GM21825 (cell line): ENCODE measurements around the gene ALDH8A1.

ENCODE experiments used
- ATAC-seq: cut with Tn5 transposase; IDR thresholded peaks from one replicate; pipeline ENCODE4 v1.9.1; 2021; ENCODE audit warnings: mild to moderate bottlenecking, moderate library complexity; ENCODE audit not compliant: unreplicated experiment

ALDH8A1 gene

GRCh38 chr6:134949927-134950326, at the start of gene ALDH8A1:
ALDH8A1 (minus strand) TSS chr6:134950101; CDS start chr6:134950053, 48 bp downstream.
- ATAC-seq, result no peak

GRCh38 chr6:134999107-134999506, 49.2 kb upstream of the ALDH8A1 start:
- no peak for ATAC-seq

- ATAC-seq, result no peak
Observed at GRCh38 chr6:134997133-134997995, 47.5 kb upstream of the ALDH8A1 start.

- no peak for ATAC-seq
Observed at GRCh38 chr6:134995536-134995935, 45.6 kb upstream of the ALDH8A1 start.

GRCh38 chr6:134994431-134994830, 44.5 kb upstream of the ALDH8A1 start:
- no peak for ATAC-seq

GRCh38 chr6:134992155-134992554, 42.3 kb upstream of the ALDH8A1 start:
- ATAC-seq, result no peak

- no peak for ATAC-seq
Observed at GRCh38 chr6:134990262-134990661, 40.4 kb upstream of the ALDH8A1 start.

- no peak for ATAC-seq
Observed at GRCh38 chr6:134984821-134985220, 34.9 kb upstream of the ALDH8A1 start.

GRCh38 chr6:134983823-134984222, 33.9 kb upstream of the ALDH8A1 start:
- no peak for ATAC-seq

GRCh38 chr6:134982161-134982560, 32.3 kb upstream of the ALDH8A1 start:
- no peak for ATAC-seq

GRCh38 chr6:134980846-134981245, 30.9 kb upstream of the ALDH8A1 start:
- ATAC-seq, result no peak

- ATAC-seq, result peak; percentile 65
Observed at GRCh38 chr6:134979142-134979541, 29.2 kb upstream of the ALDH8A1 start.

- no peak for ATAC-seq
Observed at GRCh38 chr6:134974370-134974769, 24.5 kb upstream of the ALDH8A1 start.

- ATAC-seq, result no peak
Observed at GRCh38 chr6:134967711-134968110, 17.8 kb upstream of the ALDH8A1 start.

GRCh38 chr6:134964451-134965203, 14.7 kb upstream of the ALDH8A1 start:
- ATAC-seq, result no peak

GRCh38 chr6:134962421-134962820, 12.5 kb upstream of the ALDH8A1 start:
- ATAC-seq, result no peak

- ATAC-seq, result no peak
Observed at GRCh38 chr6:134961366-134961765, 11.5 kb upstream of the ALDH8A1 start.

GRCh38 chr6:134959603-134960002, 9.7 kb upstream of the ALDH8A1 start:
- no peak for ATAC-seq

GRCh38 chr6:134956676-134957075, 6.8 kb upstream of the ALDH8A1 start:
- ATAC-seq, result no peak

- ATAC-seq, result no peak
Observed at GRCh38 chr6:134956032-134956431, 6.1 kb upstream of the ALDH8A1 start.

- ATAC-seq, result no peak
Observed at GRCh38 chr6:134954272-134955000, 4.5 kb upstream of the ALDH8A1 start.
